A673 (cell line): ENCODE results near the gene GSAP.

ENCODE experiments used
- EZH2 ChIP-seq: fragments of 200-600 bp; sonication (generic); IDR thresholded peaks from 2 replicates; pipeline ENCODE4 v1.6.1; 2017; ENCODE audit warnings: borderline replicate concordance, low read depth, mild to moderate bottlenecking, mixed read lengths, antibody characterized with exemption, low read length; ENCODE audit not compliant: poor library complexity, severe bottlenecking
- TF ChIP-seq, protein P1 (sequence below): fragments of 300-800, 200-600 bp; sonication (generic); conservative IDR thresholded peaks from 2 replicates; pipeline ENCODE4 v1.5.1; 2017; ENCODE audit warnings: low read depth, mild to moderate bottlenecking, antibody characterized with exemption, low read length, moderate library complexity, mixed read lengths

DNA sequence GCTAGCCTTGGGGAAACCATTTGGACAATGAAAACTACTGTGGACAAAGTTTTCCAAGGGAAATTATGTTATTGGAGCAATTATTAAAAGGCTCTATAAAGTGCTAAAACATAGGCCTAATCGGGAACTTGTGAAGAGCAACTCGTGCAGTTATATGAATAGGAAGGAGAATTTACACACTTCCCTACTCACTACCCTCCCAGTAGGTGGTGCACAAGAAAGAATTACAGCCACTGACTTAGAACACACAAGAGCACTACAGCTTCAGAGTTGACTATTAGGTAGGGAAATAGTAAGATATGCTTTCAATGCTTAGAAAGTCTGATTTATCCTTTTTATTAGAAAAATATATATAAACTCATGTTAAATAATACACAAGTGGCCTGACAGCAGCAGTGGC is 47.2 kb downstream of the GSAP start:
- TF ChIP-seq EZH2: no peak
- TF ChIP-seq, protein P1, sequence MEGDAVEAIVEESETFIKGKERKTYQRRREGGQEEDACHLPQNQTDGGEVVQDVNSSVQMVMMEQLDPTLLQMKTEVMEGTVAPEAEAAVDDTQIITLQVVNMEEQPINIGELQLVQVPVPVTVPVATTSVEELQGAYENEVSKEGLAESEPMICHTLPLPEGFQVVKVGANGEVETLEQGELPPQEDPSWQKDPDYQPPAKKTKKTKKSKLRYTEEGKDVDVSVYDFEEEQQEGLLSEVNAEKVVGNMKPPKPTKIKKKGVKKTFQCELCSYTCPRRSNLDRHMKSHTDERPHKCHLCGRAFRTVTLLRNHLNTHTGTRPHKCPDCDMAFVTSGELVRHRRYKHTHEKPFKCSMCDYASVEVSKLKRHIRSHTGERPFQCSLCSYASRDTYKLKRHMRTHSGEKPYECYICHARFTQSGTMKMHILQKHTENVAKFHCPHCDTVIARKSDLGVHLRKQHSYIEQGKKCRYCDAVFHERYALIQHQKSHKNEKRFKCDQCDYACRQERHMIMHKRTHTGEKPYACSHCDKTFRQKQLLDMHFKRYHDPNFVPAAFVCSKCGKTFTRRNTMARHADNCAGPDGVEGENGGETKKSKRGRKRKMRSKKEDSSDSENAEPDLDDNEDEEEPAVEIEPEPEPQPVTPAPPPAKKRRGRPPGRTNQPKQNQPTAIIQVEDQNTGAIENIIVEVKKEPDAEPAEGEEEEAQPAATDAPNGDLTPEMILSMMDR: 0 out of 2 replicates have a peak, but pooled peaks have one; percentile 17
